GM12865 (cell line): ENCODE measurements around the gene POLD1.
A peak's percentile ranks its signal among the peaks of the same experiment; 100 is the strongest.

Experiments
- DNase-seq: peaks from one replicate; pipeline ENCODE4 v3.0.0; 2010; ENCODE audit warnings: low read depth
- H3K4me3 ChIP-seq: 2 replicates; pipeline ENCODE4 v1.5.1; 2011; ENCODE audit warnings: mild to moderate bottlenecking, low read depth, low read length, control low read depth
- CTCF ChIP-seq: IDR thresholded peaks from 2 replicates; pipeline ENCODE4 v1.5.1; 2011; ENCODE audit warnings: low read length, control low read depth, low read depth, inconsistent platforms; ENCODE audit not compliant: insufficient read depth; ENCODE audit errors: missing control alignments

The POLD1 gene

GRCh38 chr19:50359328-50359818 is 24.8 kb upstream of the POLD1 start:
- TF ChIP-seq CTCF: no peak
- DNase-seq: no peak
- H3K4me3 ChIP-seq: peak overlapping the region; percentile 81

- no peak overlapping the region for H3K4me3 ChIP-seq
- TF ChIP-seq CTCF: no peak
- DNase-seq: peak; percentile 80
Measured at GRCh38 chr19:50361290-50362029, 22.7 kb upstream of the POLD1 start.

- no peak for TF ChIP-seq CTCF
- no peak overlapping the region for H3K4me3 ChIP-seq
- no peak for DNase-seq
Measured at GRCh38 chr19:50362030-50362412, 22.1 kb upstream of the POLD1 start.

GRCh38 chr19:50362656-50363424 is 21.3 kb upstream of the POLD1 start:
- no peak overlapping the region for H3K4me3 ChIP-seq
- no peak for TF ChIP-seq CTCF
- no peak for DNase-seq

GRCh38 chr19:50365434-50366306 is 18.5 kb upstream of the POLD1 start, which contains the start of gene NAPSA:
Gene NAPSA, minus strand, starts transcription at chr19:50365639. Its CDS starts 18 bp downstream, at chr19:50365621.
- peak within 1 kb of the TSS; percentile 29 for H3K4me3 ChIP-seq
- no peak for TF ChIP-seq CTCF

GRCh38 chr19:50368649-50369570 is 15.2 kb upstream of the POLD1 start:
- H3K4me3 ChIP-seq: peak overlapping the region; percentile 96
- TF ChIP-seq CTCF: peak; percentile 85
- DNase-seq: peak; percentile 93

More at GRCh38 chr19:50365434-50366306, 18.5 kb upstream of the POLD1 start, which contains the start of gene NAPSA:
- DNase-seq: peak; percentile 74
